ENCODE results near the gene STX8. TPM values are rescaled to one million over a fixed set of nuclear protein-coding genes. Genes with fewer than 3 reads are reported as not detected.
A peak's percentile ranks its signal among the peaks of the same experiment; 100 is the strongest.
"Not testable (repeated sequence)": the region's sequence is repeated elsewhere in the genome, so short reads cannot be mapped to it uniquely, and the experiment has no call there.

STX8 gene
- total and polyA plus RNA-seq, 8 donors = 51.9 to 63.4 (median 56.5) TPM

DNA sequence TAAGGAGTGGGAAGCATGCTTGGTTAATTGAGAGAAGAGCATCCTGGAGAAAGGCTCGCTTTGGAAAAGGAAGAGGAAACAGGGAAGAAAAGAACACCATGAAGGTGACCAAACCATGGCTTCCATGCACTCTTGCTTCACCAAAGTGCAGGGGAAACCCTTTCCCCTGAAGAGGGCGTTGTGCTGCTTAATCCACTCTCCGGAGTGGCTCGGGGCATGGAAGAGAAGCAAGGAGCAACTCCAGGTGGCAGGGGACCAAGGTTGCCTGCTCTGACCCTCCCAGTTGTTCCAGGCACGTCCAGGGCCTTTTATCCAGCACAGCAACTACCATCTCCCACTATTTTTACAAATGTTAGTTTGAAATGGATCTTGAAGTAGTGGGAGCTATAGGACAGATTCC is 108.1 kb downstream of the STX8 start:
- Histone ChIP-seq H3K27me3 (no peaks in the 10 kb centered on the region), H3K27ac (no peak overlapping the region), H3K4me3 (no peak overlapping the region), H3K36me3 (peaks cover 0 to 4% of the 10 kb centered on the region in 2 donors), H3K9me3 (no peaks in the 10 kb centered on the region), H3K4me1 (no peaks in the 10 kb centered on the region)
- DNase-seq (no peak), ATAC-seq (no peak)
- TF ChIP-seq, protein P1, sequence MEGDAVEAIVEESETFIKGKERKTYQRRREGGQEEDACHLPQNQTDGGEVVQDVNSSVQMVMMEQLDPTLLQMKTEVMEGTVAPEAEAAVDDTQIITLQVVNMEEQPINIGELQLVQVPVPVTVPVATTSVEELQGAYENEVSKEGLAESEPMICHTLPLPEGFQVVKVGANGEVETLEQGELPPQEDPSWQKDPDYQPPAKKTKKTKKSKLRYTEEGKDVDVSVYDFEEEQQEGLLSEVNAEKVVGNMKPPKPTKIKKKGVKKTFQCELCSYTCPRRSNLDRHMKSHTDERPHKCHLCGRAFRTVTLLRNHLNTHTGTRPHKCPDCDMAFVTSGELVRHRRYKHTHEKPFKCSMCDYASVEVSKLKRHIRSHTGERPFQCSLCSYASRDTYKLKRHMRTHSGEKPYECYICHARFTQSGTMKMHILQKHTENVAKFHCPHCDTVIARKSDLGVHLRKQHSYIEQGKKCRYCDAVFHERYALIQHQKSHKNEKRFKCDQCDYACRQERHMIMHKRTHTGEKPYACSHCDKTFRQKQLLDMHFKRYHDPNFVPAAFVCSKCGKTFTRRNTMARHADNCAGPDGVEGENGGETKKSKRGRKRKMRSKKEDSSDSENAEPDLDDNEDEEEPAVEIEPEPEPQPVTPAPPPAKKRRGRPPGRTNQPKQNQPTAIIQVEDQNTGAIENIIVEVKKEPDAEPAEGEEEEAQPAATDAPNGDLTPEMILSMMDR (IDR thresholded peaks at IDR 0.05) = no peak
- intact Hi-C loops (cut with DNase I) = no loop called here

DNA sequence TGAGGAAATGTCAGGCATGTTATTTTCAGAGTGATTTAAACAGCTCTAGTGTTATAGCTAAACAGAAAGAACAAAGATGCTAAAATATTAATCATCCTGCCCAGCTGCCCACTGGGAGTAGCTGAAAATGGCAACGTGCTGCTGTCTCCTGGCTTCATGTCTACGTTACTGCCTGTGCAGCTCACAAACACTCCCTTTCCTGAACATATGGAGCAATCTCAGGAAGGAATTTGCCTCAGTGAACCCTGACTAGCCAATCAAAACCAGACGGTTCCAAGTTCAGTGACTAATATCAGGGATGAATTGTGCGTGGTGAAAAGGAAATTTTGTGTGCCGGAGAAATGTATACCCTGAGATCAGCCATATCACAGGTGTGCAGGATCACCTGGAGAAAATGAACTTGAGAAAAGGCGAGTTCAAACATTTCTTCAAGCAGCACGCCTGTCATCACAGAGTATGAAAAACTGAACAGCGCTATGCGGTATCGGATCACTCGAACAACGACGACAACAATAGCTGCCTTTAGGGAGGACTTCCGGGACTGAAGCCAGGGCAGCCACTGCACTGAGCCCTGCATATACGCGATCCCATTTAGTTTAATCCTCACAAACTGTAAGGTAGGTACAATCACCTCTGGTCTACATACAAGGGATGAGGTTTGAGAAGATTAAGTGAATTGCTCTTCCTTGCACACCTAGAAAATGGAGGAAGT is 110.3 kb downstream of the STX8 start:
- Histone ChIP-seq H3K36me3 (peaks cover 0 to 2% of the 10 kb centered on the region in 2 donors), H3K27ac (no peak overlapping the region), H3K27me3 (no peaks in the 10 kb centered on the region), H3K4me3 (no peak overlapping the region), H3K9me3 (no peaks in the 10 kb centered on the region), H3K4me1 (no peaks in the 10 kb centered on the region)
- DNase-seq (no peak), ATAC-seq (no peak)
- intact Hi-C loops (cut with DNase I) = no loop called here
- TF ChIP-seq, protein P1 (IDR thresholded peaks at IDR 0.05) = no peak

DNA sequence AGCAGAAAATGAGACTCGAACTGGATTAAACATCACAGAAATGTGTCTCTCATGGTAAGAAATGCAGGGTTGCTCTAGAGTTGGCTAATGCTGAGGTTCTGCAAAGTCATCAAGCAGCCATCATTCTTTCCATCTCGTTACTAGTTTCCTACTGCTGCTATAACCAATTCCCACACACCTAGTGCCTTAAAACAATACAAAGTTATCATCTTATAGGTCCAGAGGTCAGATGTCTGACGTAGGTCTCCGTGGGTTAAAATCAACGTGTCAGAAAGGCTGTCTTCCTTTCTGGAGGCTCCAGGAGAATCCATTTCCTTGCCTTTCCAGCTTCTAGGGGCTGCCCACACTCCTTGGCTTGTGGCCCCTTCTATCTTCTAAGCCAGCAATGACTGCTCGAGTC is 118.6 kb downstream of the STX8 start:
- Histone ChIP-seq H3K4me1 (no peaks in the 10 kb centered on the region), H3K9me3 (no peaks in the 10 kb centered on the region), H3K36me3 (peaks cover 0 to 2% of the 10 kb centered on the region in 2 donors), H3K27me3 (no peaks in the 10 kb centered on the region), H3K27ac (no peak overlapping the region), H3K4me3 (no peak overlapping the region)
- DNase-seq = no peak
- intact Hi-C loops (cut with DNase I) = no loop called here
- TF ChIP-seq, protein P1 (IDR thresholded peaks at IDR 0.05) = no peak
- no peak for ATAC-seq

DNA sequence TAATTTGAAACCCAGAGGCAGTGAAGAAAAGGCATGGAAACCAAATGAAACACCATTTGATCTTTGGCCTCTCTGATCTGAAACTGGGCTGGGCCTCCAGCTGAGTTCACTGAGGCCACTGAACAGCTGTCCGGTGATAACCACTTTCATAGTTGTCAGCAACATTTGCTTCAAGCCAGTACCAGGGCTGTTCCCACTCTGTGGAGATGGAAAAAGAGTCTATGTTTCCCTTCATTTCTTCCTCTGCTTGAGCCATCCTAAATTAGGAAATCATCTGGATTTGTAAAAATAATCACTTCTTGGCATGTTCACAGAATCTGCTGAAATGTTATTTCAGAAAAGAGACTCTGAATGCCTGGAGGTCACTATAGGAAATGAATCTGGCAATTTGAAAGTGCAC is 119.3 kb downstream of the STX8 start:
- H3K4me3 ChIP-seq = no peak overlapping the region
- ATAC-seq = no peak
- DNase-seq = peak in 1 of 4 donors; percentile 9
- H3K4me1 ChIP-seq = no peaks in the 10 kb centered on the region
- no peaks in the 10 kb centered on the region for H3K9me3 ChIP-seq
- H3K36me3 ChIP-seq = no peaks in the 10 kb centered on the region
- intact Hi-C loops (cut with DNase I) = no loop called here
- H3K27me3 ChIP-seq = no peaks in the 10 kb centered on the region
- TF ChIP-seq, protein P1 (IDR thresholded peaks at IDR 0.05) = no peak
- H3K27ac ChIP-seq = no peak overlapping the region

DNA sequence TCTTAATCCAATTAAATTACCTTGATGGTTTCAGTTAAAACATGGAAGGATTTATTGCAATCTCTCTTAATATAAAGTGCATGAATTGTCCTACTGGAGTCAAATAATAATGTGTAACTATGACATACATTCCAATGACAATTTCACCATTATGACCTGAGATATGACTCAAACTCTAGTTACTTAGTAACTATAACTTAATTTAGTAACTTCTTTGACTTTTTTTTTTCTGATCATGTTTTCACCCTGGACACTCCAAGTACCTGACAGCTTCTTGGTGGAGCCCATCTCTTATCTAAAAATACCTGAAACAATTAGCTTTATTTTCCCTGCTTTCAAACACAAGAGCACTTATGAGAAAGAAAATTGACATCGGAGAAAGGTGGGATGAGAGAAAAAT is 123.7 kb downstream of the STX8 start:
- Histone ChIP-seq H3K9me3 (no peaks in the 10 kb centered on the region), H3K27me3 (no peaks in the 10 kb centered on the region), H3K27ac (no peak overlapping the region), H3K4me1 (no peaks in the 10 kb centered on the region), H3K4me3 (no peak overlapping the region), H3K36me3 (no peaks in the 10 kb centered on the region)
- intact Hi-C loops (cut with DNase I) = no loop called here
- DNase-seq = no peak
- TF ChIP-seq, protein P1 (IDR thresholded peaks at IDR 0.05) = no peak
- no peak for ATAC-seq

DNA sequence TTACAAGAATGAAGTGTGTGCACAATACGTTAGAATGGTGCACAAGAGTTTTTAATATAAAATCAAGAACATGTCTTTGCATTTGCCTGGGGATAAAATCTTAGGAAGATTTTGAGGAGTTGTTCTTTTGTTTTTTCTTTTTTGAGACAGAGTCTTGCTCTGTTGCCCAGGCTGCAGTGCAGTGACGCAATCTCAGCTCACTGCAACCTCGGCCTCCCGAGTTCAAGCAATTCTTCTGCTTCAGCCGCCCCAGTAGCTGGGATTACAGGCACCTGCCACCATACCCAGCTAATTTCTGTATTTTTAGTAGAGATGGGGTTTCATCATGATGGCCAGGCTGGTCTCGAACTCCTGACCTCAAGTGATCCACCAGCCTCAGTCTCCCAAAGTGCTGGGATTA is 128.3 kb downstream of the STX8 start:
- H3K9me3 ChIP-seq; H3K36me3 ChIP-seq; DNase-seq; ATAC-seq; H3K27me3 ChIP-seq; H3K4me1 ChIP-seq; intact Hi-C loops (cut with DNase I); H3K27ac ChIP-seq; H3K4me3 ChIP-seq: not testable (repeated sequence)

Data from left lung (tissue), 10 donors.